Measurements from ENCODE around the gene GRIN3B.

Gene GRIN3B

GRCh38 chr19:966485-967088 lies 33.6 kb upstream of the GRIN3B start:
- DNase-seq, result no peak

- DNase-seq, result no peak
These were observed 29.5 kb upstream of the GRIN3B start for GRCh38 chr19:970695-971094.

- no peak for DNase-seq
These were observed 28.4 kb upstream of the GRIN3B start for GRCh38 chr19:971795-972194.

GRCh38 chr19:972281-972680 lies 27.9 kb upstream of the GRIN3B start:
- no peak for DNase-seq

- no peak for DNase-seq
These were observed 26.3 kb upstream of the GRIN3B start for GRCh38 chr19:973726-974563.

GRCh38 chr19:974564-975257 lies 25.5 kb upstream of the GRIN3B start:
- no peak for DNase-seq

- no peak for DNase-seq
These were observed 23.7 kb upstream of the GRIN3B start for GRCh38 chr19:976476-976875.

- no peak for DNase-seq
These were observed 23.2 kb upstream of the GRIN3B start for GRCh38 chr19:977058-977464.

GRCh38 chr19:979318-979741 lies 20.9 kb upstream of the GRIN3B start:
- no peak for DNase-seq

- DNase-seq, result no peak
These were observed 19.9 kb upstream of the GRIN3B start for GRCh38 chr19:980133-980998.

GRCh38 chr19:982567-983170 lies 17.6 kb upstream of the GRIN3B start:
- peak; percentile 67 for DNase-seq

GRCh38 chr19:984165-984967 lies 15.9 kb upstream of the GRIN3B start, which contains the start of gene WDR18:
Gene WDR18, plus strand, starts transcription at chr19:984345. Its CDS starts 9 bp downstream, at chr19:984354.
- peak; percentile 86 for DNase-seq

- no peak for DNase-seq
These were observed 14.1 kb upstream of the GRIN3B start for GRCh38 chr19:986083-986482.

- no peak for DNase-seq
These were observed 12.1 kb upstream of the GRIN3B start for GRCh38 chr19:988081-988480.

GRCh38 chr19:988510-988909 lies 11.7 kb upstream of the GRIN3B start:
- no peak for DNase-seq

GRCh38 chr19:989381-990081 lies 10.7 kb upstream of the GRIN3B start:
- DNase-seq, result no peak

GRCh38 chr19:990119-990571 lies 10.1 kb upstream of the GRIN3B start:
- DNase-seq, result no peak

- no peak for DNase-seq
These were observed 9.5 kb upstream of the GRIN3B start for GRCh38 chr19:990746-991145.

- DNase-seq, result peak; percentile 19
These were observed 8.9 kb upstream of the GRIN3B start for GRCh38 chr19:991174-991931.
